Adrenal gland (tissue), 5 donors: ENCODE data around the gene SLIT3.

Source experiments
- POLR2A ChIP-seq, 2 donors: fragments of 450-650 bp; IDR thresholded peaks; one replicate each; pipeline ENCODE4 v1.6.1; 2017; ENCODE audit warnings: antibody characterized with exemption in 2 of 2, mild to moderate bottlenecking in 2 of 2, moderate library complexity in 1 of 2
- TF ChIP-seq, protein P1 (sequence below), 6 experiments: fragments of 450-650 bp in 4 of 6; fragments of 200-600 bp in 2 of 6; sonication (generic) in 1 of 6; IDR thresholded peaks; 1 replicate in 5 of 6; 2 replicates in 1 of 6; pipeline versions ENCODE4 v1.5.1 to v1.8.0; 2016 to 2021; ENCODE audit warnings: antibody characterized with exemption in 6 of 6, mild to moderate bottlenecking in 2 of 6, moderate library complexity in 1 of 6
- donor health status: DM: no; HTN: no; CAD: no.

DNA sequence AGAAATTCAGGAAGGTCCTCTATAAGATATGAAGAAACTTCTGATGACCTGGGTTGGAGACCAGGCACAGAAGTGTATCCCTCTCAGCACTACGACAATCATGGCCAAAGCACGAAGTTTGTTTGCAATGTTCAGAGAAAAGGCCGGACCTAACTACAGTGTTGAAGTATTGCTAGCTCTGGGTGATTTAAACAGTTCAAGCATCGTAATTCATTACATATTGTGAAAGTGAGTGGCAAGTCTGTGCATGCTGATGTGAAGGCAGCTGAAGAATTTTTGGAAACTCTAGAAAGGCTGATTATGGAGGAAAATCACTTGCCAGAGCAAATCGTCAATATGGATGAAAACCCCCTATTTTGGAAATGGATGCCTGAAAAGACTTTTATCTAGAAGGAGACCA lies 654.6 kb downstream of the SLIT3 start:
- no peak for TF ChIP-seq POLR2A (IDR thresholded peaks at IDR 0.05)
- TF ChIP-seq, protein P1, sequence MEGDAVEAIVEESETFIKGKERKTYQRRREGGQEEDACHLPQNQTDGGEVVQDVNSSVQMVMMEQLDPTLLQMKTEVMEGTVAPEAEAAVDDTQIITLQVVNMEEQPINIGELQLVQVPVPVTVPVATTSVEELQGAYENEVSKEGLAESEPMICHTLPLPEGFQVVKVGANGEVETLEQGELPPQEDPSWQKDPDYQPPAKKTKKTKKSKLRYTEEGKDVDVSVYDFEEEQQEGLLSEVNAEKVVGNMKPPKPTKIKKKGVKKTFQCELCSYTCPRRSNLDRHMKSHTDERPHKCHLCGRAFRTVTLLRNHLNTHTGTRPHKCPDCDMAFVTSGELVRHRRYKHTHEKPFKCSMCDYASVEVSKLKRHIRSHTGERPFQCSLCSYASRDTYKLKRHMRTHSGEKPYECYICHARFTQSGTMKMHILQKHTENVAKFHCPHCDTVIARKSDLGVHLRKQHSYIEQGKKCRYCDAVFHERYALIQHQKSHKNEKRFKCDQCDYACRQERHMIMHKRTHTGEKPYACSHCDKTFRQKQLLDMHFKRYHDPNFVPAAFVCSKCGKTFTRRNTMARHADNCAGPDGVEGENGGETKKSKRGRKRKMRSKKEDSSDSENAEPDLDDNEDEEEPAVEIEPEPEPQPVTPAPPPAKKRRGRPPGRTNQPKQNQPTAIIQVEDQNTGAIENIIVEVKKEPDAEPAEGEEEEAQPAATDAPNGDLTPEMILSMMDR (IDR thresholded peaks at IDR 0.05), result no peak
